Naive B cell (primary cell): Measurements from ENCODE around the gene COX7A1. TPM values are rescaled to one million over a fixed set of nuclear protein-coding genes. Genes with fewer than 3 reads are reported as not detected.
"Not testable (repeated sequence)": the region's sequence is repeated elsewhere in the genome, so short reads cannot be mapped to it uniquely, and the experiment has no call there.

Experiments
- ATAC-seq, 2 donors: fragments of 150-1000 bp; cut with Tn5 transposase; 2 replicates each; pipeline ENCODE4 v1.10.0; 2021; ENCODE audit warnings: low read depth in 2 of 2, mild to moderate bottlenecking in 2 of 2, moderate library complexity in 2 of 2
- DNase-seq: peaks from one replicate; pipeline ENCODE4 v3.0.0; 2022
- H3K27ac Mint-ChIP-seq, 6 donors: one replicate each; pipeline ENCODE4 v1.8.0; 2020 to 2022; ENCODE audit warnings: mild to moderate bottlenecking in 6 of 6, mixed read lengths in 6 of 6, moderate library complexity in 5 of 6, inconsistent platforms in 2 of 6
- H3K27me3 Mint-ChIP-seq, 3 donors: one replicate each; pipeline ENCODE4 v1.8.0; 2021 to 2022; ENCODE audit warnings: mixed read lengths in 3 of 3, mild to moderate bottlenecking in 1 of 3
- H3K36me3 Mint-ChIP-seq, 2 donors: one replicate each; pipeline ENCODE4 v1.8.0; 2020 to 2022; ENCODE audit warnings: mixed read lengths in 2 of 2, inconsistent platforms in 1 of 2, mild to moderate bottlenecking in 1 of 2
- H3K4me1 Mint-ChIP-seq, 3 donors: one replicate each; pipeline ENCODE4 v1.8.0; 2020 to 2022; ENCODE audit warnings: mixed read lengths in 3 of 3, inconsistent platforms in 1 of 3, mild to moderate bottlenecking in 1 of 3, moderate library complexity in 1 of 3
- H3K4me3 Mint-ChIP-seq, 8 donors: one replicate each; pipeline ENCODE4 v1.8.0; 2020 to 2022; ENCODE audit warnings: mild to moderate bottlenecking in 8 of 8, mixed read lengths in 8 of 8, moderate library complexity in 8 of 8, inconsistent platforms in 2 of 8
- H3K9me3 Mint-ChIP-seq, 7 donors: one replicate each; pipeline ENCODE4 v1.8.0; 2020 to 2022; ENCODE audit warnings: mixed read lengths in 7 of 7, mild to moderate bottlenecking in 5 of 7, inconsistent platforms in 2 of 7, moderate library complexity in 1 of 7
- polyA plus RNA-seq, 6 donors: library from polyadenylated mRNA; unstranded; fragments of 300-500 nt; fragmentation: Illumina TruSeq; gene quantifications; one replicate each; pipeline ENCODE4 v1.2.3, GENCODE V29; 2021; ENCODE audit warnings: low read depth in 6 of 6

COX7A1 gene
- polyA plus RNA-seq, 6 donors from 2014 or later: not detected

- Mint-ChIP-seq H3K27me3 (peaks cover 0 to 11% (median 7%) of the 10 kb centered on the region in 3 donors), H3K4me3 (peak overlapping the region; percentile 89 to 99 (median 96)), H3K4me1 (peaks cover 10 to 16% (median 15%) of the 10 kb centered on the region in 3 donors), H3K36me3 (peaks cover 8 to 18% of the 10 kb centered on the region in 2 donors), H3K9me3 (peaks cover 0 to 5% (median 0%) of the 10 kb centered on the region in 7 donors), H3K27ac (peak overlapping the region in 4 of 6 donors; percentile 53 to 96 (median 90))
- ATAC-seq (no peak), DNase-seq (no peak)
Measured at GRCh38 chr19:36139120-36139472, 13.2 kb downstream of the COX7A1 start.

DNA sequence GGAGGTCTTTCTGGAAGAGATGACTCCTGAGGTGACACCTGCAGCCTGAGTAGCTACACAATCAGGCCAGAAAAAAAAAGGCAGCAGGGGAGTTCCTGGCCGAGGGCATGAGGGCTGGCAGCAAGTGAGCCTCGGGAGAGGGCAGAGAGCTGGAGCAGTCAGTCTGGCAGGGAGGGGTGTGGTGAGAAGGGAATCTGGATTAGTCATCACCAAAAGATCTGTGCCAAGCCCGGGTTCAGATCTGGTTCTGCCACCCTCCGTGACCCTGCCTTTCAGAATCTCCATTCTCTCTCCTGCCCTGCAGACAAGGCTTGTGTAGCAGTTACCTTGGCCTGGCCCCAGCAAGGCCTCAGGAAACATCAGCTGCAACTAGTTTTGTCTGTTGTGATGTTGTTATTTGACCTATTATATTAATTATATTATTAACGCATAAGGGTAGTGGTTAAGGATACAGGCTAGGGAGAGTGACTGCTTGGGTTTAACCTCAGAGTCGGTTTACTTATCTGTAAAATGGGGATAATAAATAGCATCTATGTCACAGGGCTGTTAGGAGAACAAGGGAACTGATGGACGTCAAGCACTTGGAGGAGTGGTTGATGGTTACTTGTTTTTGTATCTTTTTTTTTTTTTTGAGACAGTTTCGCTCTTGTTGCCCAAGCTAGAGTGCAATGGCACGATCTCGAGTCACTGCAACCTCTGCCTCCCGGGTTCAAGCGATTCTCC, 15.1 kb downstream of the COX7A1 start:
- no peak for ATAC-seq
- peak overlapping the region in 2 of 6 donors; percentile 25 to 32 for H3K27ac Mint-ChIP-seq
- peaks cover 0 to 5% (median 0%) of the 10 kb centered on the region in 7 donors for H3K9me3 Mint-ChIP-seq
- peak overlapping the region in 3 of 8 donors; percentile 4 to 74 (median 50) for H3K4me3 Mint-ChIP-seq
- H3K4me1 Mint-ChIP-seq: peaks cover 9 to 11% (median 10%) of the 10 kb centered on the region in 3 donors
- H3K36me3 Mint-ChIP-seq: peaks cover 4 to 10% of the 10 kb centered on the region in 2 donors
- no peak for DNase-seq
- H3K27me3 Mint-ChIP-seq: peaks cover 0 to 11% (median 7%) of the 10 kb centered on the region in 3 donors

GRCh38 chr19:36134867-36135266, 17.4 kb downstream of the COX7A1 start:
- ATAC-seq, H3K9me3 Mint-ChIP-seq, H3K4me3 Mint-ChIP-seq, H3K27ac Mint-ChIP-seq, H3K4me1 Mint-ChIP-seq, DNase-seq, H3K36me3 Mint-ChIP-seq: not testable (repeated sequence)
- H3K27me3 Mint-ChIP-seq: peaks cover 0 to 11% (median 7%) of the 10 kb centered on the region in 3 donors

DNA sequence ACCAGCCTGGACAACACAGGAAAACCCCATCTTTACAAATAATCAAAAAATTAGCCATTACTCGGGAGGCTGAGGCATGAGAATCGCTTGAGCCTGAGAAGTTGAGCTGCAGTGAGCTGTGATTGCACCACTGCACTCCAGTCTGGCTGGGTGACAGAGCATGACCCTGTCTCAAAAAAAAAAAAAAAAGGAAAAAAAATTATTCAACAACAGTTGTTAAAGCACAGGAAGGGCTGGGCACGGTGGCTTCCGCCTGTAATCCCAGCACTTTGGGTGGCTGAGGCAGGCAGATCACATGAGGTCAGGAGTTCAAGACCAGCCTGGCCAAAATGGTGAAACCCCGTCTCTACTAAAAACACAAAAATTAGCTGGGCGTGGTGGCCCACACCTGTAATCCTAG, 21.0 kb downstream of the COX7A1 start:
- H3K36me3 Mint-ChIP-seq, H3K27ac Mint-ChIP-seq, ATAC-seq, DNase-seq, H3K9me3 Mint-ChIP-seq: not testable (repeated sequence)
- Mint-ChIP-seq H3K4me3 (peak overlapping the region in 1 of 8 donors; percentile 71), H3K27me3 (peaks cover 0 to 11% (median 7%) of the 10 kb centered on the region in 3 donors), H3K4me1 (peaks cover 4 to 17% (median 15%) of the 10 kb centered on the region in 3 donors)

DNA sequence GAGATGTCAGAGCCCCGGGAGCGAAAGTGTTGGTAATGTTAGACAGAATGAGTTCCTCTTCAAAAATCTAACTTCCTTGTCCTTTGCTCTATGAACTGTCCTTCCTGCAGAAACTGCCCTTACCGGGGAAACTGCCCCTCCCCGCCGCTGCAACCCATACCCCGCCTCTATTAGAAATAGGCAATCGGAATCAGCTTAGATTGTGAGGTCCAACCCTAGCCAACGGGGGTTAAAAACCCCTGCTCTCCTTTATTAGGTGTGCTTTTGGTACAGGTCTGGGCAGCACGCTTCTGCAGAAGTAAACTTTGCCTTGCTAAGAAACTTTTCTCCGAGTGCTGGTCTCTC, 23.9 kb downstream of the COX7A1 start:
- DNase-seq: no peak
- H3K4me1 Mint-ChIP-seq: peaks cover 4 to 17% (median 15%) of the 10 kb centered on the region in 3 donors

DNA sequence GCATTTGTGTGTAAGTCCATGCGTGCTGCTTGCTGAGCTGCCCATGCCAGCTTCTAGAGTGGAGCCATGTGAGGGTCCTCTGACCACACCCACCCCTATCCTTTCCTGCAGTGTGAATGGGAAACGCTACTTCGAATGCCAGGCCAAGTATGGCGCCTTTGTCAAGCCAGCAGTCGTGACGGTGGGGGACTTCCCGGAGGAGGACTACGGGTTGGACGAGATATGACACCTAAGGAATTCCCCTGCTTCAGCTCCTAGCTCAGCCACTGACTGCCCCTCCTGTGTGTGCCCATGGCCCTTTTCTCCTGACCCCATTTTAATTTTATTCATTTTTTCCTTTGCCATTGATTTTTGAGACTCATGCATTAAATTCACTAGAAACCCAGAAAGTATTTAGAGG, 26.7 kb downstream of the COX7A1 start:
- DNase-seq (no peak), ATAC-seq (no peak)
- H3K27me3 Mint-ChIP-seq: no peaks in the 10 kb centered on the region
- peak overlapping the region in 3 of 8 donors; percentile 25 to 58 (median 47) for H3K4me3 Mint-ChIP-seq
- H3K27ac Mint-ChIP-seq: peak overlapping the region in 2 of 6 donors; percentile 21 to 62
- H3K9me3 Mint-ChIP-seq: no peaks in the 10 kb centered on the region
- H3K36me3 Mint-ChIP-seq: no peaks in the 10 kb centered on the region
- peaks cover 10 to 19% (median 18%) of the 10 kb centered on the region in 3 donors for H3K4me1 Mint-ChIP-seq

More for the DNA sequence above, 23.9 kb downstream of the COX7A1 start:
- peak; percentile 21 to 31 for ATAC-seq
- no peaks in the 10 kb centered on the region for H3K36me3 Mint-ChIP-seq
- H3K27me3 Mint-ChIP-seq: no peaks in the 10 kb centered on the region
- peak overlapping the region; percentile 82 to 98 (median 93) for H3K27ac Mint-ChIP-seq
- H3K9me3 Mint-ChIP-seq: no peaks in the 10 kb centered on the region
- peak overlapping the region; percentile 85 to 98 (median 96) for H3K4me3 Mint-ChIP-seq

DNA sequence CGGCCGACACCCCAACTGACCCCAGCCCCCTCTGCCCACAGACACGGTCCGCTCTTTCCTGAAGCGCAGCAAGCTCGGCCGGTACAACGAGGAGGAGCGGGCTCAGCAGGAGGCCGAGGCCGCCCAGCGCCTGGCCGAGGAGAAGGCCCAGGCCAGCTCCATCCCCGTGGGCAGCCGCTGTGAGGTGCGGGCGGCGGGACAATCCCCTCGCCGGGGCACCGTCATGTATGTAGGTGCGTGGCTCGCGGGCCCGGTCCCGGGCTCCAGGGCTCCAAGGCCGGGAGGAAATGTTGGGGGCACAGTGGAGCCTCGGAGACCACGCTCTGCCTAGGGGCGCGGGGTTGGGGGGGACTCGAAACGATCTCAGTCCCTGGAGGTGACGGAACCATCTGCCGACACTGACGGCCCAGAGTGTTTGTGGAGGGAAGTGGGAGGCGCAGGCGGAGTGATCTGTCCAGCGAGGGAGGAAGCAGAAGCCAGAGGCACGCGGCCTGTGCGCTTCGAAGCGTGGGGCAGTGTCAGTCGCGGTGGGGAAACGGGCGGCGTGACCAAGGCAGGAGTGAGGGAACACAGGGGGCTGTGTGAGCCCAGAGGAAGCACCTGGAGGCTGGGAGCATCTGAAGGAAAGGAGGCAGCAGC, 30.6 kb downstream of the COX7A1 start:
- H3K27ac Mint-ChIP-seq: peak overlapping the region in 1 of 6 donors; percentile 39
- H3K9me3 Mint-ChIP-seq: no peaks in the 10 kb centered on the region
- H3K4me3 Mint-ChIP-seq: no peak overlapping the region
- peaks cover 21 to 36% (median 22%) of the 10 kb centered on the region in 3 donors for H3K4me1 Mint-ChIP-seq
- H3K27me3 Mint-ChIP-seq: no peaks in the 10 kb centered on the region
- DNase-seq (no peak), ATAC-seq (no peak)
- H3K36me3 Mint-ChIP-seq: peaks cover 5 to 17% of the 10 kb centered on the region in 2 donors

GRCh38 chr19:36120984-36121358, 31.3 kb downstream of the COX7A1 start:
- ATAC-seq: no peak
- DNase-seq: no peak
- Mint-ChIP-seq H3K4me1 (peaks cover 25 to 42% (median 28%) of the 10 kb centered on the region in 3 donors), H3K27ac (no peak overlapping the region), H3K9me3 (no peaks in the 10 kb centered on the region), H3K36me3 (peaks cover 5 to 17% of the 10 kb centered on the region in 2 donors), H3K4me3 (peak overlapping the region in 1 of 8 donors; percentile 12), H3K27me3 (no peaks in the 10 kb centered on the region)

GRCh38 chr19:36120092-36120983, 31.9 kb downstream of the COX7A1 start:
- Mint-ChIP-seq H3K4me1 (peaks cover 26 to 46% (median 31%) of the 10 kb centered on the region in 3 donors), H3K27ac (peak overlapping the region in 1 of 6 donors; percentile 89), H3K36me3 (peaks cover 5 to 17% of the 10 kb centered on the region in 2 donors), H3K9me3 (no peaks in the 10 kb centered on the region), H3K27me3 (no peaks in the 10 kb centered on the region), H3K4me3 (peak overlapping the region in 1 of 8 donors; percentile 27)
- ATAC-seq (no peak), DNase-seq (no peak)

GRCh38 chr19:36116344-36116637, 36.0 kb downstream of the COX7A1 start:
- Mint-ChIP-seq H3K9me3 (no peaks in the 10 kb centered on the region), H3K27me3 (no peaks in the 10 kb centered on the region), H3K27ac (peak overlapping the region in 5 of 6 donors; percentile 83 to 98 (median 91)), H3K36me3 (peaks cover 5 to 26% of the 10 kb centered on the region in 2 donors), H3K4me3 (peak overlapping the region; percentile 81 to 99 (median 96)), H3K4me1 (peaks cover 42 to 72% (median 54%) of the 10 kb centered on the region in 3 donors)
- no peak for ATAC-seq
- no peak for DNase-seq

DNA sequence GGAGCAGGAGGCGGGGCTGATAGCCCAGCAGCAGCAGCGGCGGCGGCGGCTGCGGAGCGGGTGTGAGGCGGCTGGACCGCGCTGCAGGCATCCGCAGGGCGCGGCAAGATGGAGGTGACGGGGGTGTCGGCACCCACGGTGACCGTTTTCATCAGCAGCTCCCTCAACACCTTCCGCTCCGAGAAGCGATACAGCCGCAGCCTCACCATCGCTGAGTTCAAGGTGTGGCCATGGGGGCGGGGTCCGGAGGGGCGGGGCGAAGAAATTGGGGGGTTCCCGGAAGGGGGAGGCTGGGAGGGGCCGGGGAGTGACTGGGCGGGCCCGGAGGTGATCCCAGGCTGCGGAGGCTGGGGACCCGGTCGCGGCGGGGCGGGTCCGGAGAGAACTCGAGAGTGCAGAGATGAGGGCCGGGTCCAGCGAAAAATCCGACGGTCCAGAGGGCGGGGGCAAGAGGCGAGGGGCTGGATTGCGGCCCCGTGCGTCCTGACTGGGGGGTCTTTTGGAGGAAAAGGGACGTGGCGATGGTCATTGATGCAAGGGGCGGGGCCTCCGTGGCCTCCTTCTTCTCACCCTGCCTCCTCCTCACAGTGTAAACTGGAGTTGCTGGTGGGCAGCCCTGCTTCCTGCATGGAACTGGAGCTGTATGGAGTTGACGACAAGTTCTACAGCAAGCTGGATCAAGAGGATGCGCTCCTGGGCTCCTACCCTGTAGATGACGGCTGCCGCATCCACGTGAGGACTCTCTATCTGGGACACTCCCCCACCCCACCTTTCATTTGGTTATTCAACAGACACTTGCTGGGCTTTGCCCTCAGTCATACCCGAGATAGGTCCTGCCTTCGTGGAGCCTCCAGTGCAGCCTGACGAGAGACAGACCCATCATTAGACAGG, 36.5 kb downstream of the COX7A1 start, which contains the start of gene TBCB:
TBCB (plus strand) TSS at position 16 of the 891 bp plus-strand sequence; CDS start at position 109, 93 bp downstream.
- Mint-ChIP-seq H3K27me3 (no peaks in the 10 kb centered on the region), H3K4me1 (peaks cover 42 to 68% (median 54%) of the 10 kb centered on the region in 3 donors), H3K4me3 (peak within 1 kb of the TSS; percentile 81 to 99 (median 96)), H3K9me3 (no peaks in the 10 kb centered on the region), H3K27ac (peak within 1 kb of the TSS; percentile 98 to 100 (median 98)), H3K36me3 (peaks cover 5 to 26% of the 10 kb centered on the region in 2 donors)
- peak; percentile 48 to 51 for ATAC-seq
- DNase-seq: no peak

GRCh38 chr19:36114721-36115452, 37.4 kb downstream of the COX7A1 start, which contains the start of gene POLR2I:
Gene POLR2I, minus strand, starts transcription at chr19:36114875. Its CDS starts 19 bp downstream, at chr19:36114856.
- Mint-ChIP-seq H3K27me3 (no peaks in the 10 kb centered on the region), H3K4me3 (peak within 1 kb of the TSS; percentile 81 to 99 (median 96)), H3K4me1 (peaks cover 38 to 60% (median 49%) of the 10 kb centered on the region in 3 donors), H3K27ac (peak within 1 kb of the TSS; percentile 98 to 100 (median 98)), H3K9me3 (no peaks in the 10 kb centered on the region), H3K36me3 (peaks cover 5 to 21% of the 10 kb centered on the region in 2 donors)
- DNase-seq: peak; percentile 98
- peak; percentile 81 to 84 for ATAC-seq
